NCI-H2029 (cell line): Measurements from ENCODE around the gene RBMS1.
"Not testable (repeated sequence)": the region's sequence is repeated elsewhere in the genome, so short reads cannot be mapped to it uniquely, and the experiment has no call there.

Experiments
- DNase-seq: peaks from one replicate; lab custom pipeline; 2025; lab: John Stamatoyannopoulos, UW

RBMS1 gene

DNA sequence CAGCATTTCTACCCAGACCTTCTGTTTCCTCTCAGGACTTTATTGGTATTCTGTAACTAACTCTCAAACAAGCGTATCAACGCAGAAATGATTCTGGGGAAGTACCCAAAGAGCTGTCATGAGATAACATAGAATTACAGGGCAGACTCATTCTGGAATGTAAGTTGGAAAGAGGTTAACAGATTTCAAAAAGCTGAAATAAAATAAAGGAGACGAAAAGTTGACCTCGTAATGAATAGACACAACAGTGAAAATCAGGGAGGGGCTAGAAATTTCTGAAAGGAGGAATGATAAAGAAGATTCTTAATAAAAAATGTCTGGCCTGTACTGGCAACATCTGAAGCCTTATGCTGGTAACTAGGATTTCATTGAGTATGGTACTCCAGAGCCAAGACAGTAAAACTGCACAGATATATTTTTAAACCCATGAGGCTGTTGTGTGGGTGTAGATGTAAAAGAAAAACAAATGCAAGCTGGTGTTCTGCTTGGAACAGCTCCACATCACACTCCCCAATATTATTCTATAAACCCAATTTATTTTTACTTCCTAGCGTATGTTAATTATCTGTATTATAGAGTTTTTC, 23.9 kb downstream of the RBMS1 start:
- DNase-seq: no peak

DNA sequence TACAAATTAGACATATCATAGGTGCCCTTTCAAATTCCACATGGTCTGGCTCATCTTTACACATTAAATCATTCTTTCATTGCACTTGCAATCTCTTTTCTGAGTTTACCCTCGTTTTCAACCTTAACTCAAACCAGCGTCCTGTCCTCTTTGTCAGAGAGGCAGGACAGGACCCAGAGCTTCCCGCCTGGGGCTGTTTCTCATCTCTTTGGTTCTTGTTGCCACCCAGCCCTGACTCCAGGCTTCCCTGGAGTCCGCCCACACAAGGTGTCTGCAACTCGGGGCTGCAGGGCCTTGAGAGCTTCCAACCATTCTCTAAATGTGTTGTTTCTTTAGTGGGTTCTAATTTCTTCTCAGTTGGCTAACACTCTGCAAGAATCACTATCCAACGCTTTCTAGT, 24.4 kb downstream of the RBMS1 start:
- DNase-seq: no peak

DNA sequence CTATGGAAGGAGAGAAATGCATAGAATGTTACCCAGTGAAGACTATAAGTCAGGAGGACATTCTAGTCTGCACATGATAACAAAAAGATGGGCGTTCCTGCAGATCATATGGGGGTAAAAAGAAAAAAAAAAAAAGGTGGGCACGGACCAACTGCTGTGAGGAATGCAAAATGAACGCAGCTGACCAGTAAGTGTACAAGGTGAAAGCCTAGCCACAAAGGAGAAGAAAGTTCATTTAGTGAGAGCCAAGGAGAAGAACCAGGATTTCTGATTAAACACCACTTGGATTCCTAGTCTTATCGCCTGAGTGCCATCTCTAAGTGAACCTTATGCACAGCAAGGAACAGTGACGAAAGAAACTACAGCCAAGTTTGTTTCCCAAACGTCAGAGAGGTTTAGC, 26.5 kb downstream of the RBMS1 start:
- DNase-seq: no peak

DNA sequence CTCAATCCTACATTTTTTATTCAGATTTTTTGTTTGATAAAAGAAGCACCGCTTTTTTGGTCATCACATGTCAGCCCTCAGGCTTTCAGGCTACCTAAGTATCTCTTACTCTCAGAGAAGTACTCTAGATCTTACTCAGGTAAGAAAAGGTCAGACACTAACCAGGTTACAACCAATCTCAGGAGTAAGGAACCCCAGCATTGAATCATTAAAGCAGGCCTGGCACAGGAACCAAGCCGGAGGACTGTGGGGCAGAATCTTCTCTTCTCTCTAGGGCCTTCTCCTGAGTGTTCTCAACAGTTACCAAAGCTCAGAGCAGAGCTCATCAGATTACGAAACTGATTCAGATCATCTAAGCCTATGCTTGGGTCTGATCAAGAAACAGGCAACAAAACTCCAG, 28.2 kb downstream of the RBMS1 start:
- no peak for DNase-seq

DNA sequence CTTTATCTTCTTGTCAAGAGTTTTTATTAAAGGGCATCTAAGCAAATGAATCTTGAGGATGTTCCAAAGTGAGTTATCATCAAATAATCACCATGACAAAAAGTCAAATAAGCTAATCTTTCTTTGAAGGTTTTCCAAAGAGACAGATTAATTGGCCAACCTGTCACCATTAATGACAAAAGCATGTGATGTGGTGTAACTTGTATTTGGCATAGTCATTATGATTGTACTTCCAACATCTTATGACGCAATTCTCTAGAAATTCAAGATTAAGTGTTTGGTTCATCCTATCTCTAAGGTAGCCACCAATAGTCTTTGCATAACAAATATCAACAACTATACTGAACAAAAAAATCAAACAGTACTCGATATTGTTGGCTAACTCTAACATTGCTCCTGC, 28.6 kb downstream of the RBMS1 start:
- no peak for DNase-seq

DNA sequence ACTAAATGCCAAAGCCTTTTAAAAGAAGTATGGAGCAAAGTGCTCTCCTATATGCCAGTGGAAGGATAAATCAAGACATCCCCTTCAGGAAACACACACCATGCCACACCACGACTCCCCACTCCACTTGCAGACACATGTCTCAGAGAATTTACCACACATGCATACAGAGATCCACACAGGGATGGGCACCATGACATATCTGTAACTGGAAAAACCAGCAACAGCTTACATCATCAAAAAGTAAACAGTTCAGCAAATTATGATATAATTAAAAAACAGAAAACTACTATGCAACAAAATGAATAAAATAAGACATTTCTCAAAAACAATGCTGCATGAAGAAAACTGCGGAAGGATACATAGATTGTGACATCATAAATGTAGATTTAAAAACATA, 29.6 kb downstream of the RBMS1 start:
- DNase-seq: no peak

DNA sequence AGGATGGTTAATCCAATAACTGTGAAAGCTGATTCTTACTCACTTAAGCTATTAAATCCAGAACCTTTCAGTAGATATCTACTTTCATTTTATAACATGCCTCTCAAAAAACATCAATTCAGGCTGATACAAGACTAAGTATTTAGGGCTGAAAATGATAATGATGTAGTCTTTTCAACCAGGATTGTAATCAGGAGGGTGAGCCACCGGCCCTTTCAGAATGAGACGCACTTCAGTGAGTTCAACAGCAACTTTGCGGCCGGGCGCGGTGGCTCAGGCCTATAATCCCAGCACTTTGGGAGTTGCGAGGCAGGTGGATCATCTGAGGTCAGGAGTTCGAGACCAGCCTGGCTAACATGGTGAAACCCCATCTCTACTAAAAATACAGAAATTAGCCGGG, 30.4 kb downstream of the RBMS1 start:
- no peak for DNase-seq

DNA sequence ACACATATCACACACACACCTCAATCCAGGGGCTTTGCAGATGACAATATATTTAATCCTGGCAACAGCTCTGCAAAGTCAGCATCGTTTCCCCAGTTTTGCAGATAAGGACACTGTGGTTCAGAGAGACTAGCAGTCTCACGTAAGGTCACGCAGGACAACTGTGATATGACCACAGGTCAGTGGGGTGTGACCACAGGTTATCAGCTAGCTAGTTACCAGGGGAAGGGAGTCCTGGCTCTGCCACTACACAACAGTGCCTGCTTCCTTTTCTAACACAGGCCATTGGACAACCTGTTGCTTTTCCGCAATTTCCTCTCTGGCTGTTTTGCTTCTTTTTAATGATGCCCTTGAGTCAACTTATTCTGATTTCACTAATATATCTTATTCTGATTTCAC, 33.3 kb downstream of the RBMS1 start:
- no peak for DNase-seq

DNA sequence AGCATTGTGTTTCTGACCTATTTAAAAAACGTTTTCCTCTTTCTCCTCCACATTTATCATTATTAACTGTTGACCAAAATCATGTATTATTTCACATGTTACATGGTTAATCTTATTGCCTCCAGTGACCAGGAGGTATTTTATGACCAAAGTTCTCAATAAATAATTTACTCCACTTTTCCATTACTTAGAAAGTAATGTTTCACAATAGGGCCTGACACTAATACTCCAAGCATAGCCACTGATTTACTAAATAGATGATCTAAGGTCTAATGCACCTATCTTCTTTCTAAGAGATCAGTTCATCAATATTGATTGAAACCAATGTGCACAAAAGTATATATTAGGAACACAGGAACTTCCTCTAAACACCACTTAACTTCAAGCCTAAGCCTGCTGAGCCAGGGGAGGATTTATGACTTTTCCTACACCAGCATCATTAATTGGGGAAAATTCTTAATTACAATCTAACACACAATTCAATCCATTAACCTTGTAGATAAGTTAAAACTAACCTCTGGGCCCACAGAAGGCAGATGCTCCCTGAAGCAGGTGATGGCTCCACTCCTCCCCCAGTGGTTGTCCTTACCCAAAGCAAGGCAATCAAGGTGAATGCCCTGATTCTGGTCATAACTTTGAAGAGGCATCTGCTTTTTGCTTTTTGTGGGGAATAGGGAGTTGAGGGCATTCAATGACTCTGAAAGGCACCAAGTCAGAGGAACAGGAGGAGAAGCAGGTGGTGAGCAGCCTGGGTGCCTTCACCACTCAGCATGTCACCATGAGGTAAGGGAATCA, 33.9 kb downstream of the RBMS1 start:
- no peak for DNase-seq

DNA sequence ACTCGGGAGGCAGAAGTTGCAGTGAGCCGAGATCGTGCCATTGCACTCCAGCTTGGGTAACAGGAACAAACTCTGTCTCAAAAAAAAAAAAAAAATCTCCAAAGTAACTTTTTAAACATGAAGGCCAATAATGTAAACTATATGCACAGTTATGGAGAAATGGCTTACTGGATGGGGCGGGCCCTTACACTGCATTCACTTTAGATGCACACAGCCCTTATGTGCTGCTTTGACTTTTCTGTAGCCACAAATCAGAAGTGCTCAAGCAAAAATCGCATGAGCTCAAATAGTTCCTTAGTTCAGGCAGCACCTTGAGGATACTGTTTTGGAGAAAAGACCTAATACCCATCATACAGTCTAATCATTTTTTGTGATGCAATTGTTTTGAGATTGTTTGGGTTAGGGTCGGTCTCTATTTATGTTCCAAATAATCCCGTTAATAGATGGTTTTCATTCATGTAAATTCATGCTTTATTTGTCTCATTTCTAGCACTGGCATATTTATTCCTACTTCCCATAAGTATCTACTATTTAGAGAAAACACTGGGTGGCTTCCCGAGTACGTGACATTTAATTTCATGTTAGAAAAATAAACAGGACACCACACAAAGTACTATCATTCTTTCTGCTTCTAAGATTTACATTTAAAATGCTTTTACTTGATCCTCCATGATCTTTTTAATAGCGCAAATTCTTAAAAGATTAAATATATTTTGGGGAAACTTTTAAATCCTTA, 34.7 kb downstream of the RBMS1 start:
- no peak for DNase-seq

DNA sequence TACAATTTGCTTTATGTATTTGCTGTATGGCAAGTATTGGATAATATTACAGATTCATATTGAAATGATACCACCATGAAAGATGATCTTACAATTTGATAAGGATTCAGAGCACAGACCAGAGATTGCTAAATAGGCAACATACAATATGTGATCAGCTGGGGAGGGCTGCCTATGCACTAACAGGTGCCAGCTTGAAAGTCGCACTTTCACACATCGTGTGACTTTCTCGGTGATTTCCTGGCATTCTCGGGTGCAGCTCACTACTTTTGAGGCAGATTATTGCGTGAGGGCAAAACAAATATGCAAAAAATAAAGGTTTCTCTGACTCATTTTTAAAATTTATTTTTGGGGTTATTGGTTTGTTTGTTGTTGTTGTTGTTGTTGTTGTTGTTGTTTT, 36.0 kb downstream of the RBMS1 start:
- DNase-seq: no peak

DNA sequence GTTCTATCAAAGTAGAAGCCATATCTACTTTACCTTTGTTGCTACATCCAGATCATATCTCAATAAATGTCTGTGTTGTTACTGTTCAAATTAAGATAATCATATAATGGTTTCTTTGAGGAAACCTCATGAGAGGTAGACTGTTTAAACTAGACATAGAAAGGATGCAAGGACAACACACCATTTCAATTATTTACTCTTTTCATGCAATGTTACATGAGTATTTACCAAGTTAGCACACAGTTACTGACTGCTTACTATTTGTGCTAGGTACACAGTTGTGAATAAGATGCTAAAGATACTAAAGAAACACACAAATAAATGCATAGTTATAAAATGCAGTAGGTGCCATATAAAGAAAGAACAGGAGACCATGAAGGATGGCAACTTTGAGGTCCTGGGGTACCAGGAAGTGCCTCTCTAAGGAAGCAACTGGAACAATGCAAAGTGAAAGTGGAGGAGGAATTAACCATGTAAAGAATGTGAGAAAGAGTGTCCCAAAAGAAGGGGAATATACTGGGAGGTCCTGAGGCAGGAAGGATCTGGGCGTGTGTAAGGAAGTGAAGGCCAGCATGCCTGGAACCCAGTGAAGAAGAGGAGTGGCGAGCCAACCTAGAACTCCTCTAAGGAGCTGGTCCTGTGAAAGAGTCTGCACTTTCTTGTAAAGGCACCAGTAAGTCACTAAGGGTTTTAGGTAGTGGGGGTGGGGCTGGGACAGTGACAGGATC, 39.4 kb downstream of the RBMS1 start:
- DNase-seq: no peak

DNA sequence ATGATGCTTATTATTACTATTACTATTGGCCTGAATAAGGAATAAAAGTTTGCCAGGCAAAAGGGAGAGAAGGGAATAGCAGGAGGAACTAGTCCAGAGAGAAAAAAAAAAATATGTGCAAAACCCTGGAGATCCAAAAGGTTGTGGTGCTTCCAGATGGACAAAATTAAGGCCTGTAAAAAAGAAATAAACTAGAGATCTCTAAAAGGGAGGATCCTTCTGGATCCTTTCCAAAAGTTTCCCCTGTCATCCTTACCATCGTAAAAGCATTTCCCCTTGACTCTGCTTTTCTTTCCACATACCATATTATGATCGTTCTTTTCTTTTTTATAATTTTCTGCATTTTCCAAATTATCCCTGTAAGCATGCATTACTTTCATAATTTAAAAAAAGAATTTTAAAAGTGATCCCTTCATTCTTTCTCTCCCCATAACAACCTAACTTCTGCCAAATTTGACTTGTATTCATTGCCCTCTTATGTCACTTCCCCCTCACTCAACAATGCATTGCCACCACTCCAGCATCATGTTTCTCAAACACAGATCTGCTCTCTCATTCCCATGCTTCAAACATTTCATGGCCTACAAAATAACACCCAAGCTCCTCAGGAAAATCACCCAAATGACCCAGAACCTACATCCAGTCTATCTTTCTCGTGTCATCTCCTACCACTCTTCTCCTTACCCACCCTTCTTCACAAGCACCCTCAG, 40.3 kb downstream of the RBMS1 start:
- no peak for DNase-seq

DNA sequence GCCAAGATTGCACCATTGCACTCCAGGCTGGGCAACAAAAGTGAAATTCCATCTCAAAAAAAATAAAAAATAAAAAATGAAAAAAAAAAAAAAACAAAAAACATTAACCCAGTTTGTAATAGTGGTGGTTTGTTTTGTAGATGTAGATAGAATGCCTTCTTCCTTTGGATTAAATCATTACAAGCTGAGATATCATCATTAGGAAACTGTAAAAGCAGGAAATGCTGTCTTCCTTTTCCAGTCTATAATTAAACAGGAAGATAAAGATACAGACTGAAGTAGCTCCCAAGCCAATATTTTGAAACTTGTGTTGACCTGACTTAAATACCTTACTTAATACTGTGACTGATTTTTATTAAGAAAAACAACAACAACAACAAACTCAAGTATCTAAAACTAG, 43.1 kb downstream of the RBMS1 start:
- no peak for DNase-seq

DNA sequence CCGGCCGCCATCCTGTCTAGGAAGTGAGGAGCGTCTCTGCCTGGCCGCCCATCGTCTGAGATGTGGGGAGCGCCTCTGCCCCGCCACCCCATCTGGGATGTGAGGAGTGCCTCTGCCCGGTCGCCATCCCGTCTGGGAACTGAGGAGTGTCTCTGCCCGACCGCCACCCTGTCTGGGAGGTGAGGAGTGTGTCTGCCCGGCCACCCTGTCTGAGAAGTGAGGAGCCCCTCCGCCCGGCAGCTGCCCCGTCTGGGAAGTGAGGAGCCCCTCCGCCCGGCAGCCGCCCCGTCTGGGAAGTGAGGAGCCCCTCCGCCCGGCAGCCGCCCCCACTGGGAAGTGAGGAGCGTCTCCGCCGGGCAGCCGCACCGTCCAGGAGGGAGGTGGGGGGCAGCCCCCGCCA, 44.8 kb downstream of the RBMS1 start:
- DNase-seq: not testable (repeated sequence)

DNA sequence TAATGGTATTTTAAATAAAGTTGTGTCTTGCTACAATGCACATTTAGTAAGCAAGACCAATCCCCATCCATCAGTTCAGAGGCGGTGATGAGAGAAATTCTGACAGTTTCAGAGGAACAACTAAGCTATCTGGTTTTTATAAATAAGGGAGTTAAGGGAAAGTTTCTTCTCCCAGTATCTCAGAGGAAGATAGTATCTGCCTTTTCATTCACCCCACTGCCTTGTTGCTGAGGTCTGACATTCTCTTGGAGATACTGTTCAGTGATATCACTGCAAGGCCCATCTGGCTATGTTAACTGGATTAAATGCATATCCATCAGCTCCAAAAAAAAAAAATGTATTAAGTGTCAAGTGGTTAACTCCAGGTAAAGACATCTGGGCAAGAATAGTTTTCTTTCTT, 47.9 kb downstream of the RBMS1 start:
- DNase-seq: no peak

DNA sequence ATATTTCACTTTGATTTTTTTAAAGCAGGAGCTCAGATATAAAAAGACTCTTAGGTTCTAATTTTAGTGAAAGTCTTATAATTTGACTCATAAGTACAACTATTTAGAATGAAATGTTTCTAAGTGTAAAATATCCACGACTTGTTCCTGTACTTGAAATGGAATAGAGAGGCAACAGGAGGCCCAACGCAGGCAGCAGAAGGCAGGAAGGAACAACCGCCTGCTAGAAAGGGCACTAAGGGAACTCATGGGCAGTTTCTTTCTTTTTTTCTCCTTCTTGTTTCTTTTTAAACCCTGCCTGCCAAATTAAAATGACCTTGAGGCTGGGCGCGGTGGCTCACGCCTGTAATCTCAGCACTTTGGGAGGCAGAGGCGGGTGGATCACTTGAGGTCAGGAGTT, 51.0 kb downstream of the RBMS1 start:
- no peak for DNase-seq

DNA sequence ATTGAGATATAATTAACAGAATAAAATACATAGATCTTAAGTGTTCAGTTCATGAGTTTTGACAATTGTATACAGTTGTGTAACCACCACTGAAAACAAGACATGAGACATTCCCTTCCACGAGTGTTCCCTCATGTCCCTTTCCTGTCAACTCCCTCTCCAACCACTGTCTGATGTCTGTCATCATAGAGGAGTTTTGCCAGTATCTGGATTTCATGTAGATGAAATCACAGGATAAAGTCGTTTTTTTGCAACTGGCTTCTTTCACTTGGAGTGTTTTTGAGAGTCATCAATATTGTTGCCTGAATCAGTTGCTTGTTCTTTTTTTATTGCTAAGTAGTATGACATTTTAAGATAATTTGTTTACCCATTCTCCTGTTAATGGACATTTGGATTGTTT, 52.7 kb downstream of the RBMS1 start:
- no peak for DNase-seq

DNA sequence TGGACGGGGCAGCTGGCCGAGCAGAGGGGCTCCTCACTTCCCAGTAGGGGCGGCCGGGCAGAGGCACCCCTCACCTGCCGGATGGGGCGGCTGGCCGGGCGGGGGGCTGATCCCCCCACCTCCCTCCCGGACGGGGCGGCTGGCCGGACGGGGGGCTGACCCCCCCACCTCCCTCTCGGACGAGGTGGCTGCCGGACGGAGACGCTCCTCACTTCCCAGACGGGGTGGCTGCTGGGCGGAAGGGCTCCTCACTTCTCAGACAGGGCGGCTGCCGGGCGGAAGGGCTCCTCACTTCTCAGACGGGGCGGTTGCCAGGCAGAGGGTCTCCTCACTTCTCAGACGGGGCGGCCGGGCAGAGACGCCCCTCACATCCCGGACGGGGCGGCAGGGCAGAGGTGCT, 54.6 kb downstream of the RBMS1 start:
- DNase-seq: not testable (repeated sequence)

DNA sequence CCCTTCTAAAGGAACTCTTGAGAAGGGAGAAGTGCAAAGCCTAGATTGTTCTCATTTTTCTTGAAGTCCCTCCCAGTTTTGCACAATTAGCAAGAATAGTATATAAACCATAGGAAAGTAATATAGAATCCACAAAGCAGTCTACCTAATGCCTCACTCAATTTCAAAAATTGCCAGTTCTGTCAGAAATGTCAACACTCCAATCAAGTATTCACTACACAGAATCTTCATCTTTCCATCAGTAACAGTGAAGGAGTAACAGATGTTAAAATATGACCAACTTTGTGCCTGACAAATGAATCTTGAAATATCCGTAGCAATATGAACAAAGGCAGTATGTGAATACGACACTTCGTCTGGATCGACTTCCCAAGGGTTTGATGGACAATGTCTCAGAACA, 56.3 kb downstream of the RBMS1 start:
- DNase-seq: no peak

DNA sequence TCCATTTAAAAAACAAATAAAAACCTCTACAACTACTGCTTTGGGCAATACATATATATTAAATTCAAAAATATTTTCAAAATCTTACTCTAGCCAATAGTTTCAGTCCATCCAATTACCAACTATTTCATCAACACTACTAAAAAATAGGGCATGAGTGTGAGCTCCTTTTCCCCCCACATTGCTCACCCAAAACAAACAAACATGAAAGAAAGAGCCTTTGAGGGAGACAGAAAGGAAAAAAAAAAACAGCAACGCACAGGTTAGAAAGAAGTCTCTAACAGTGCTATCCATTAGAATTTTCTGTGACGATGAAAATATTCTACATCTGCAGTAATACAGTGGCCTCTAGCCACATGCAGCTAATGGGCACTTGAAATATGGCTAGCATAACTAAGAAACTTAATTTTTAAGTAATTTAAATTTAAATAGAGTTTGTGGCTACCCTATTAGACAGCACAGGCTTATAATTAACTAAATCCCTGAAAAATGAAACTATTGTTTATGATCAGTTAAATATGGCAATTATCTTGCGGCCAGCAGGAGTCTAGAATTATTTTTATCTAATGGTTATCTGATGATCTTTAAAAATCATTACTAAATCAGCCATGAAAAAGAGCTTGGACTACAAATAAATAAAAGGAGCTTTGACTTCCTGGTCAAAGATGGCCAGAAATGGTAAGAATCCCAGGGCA, 59.2 kb downstream of the RBMS1 start:
- no peak for DNase-seq
